GM12878 (cell line): Measurements from ENCODE around the gene BRME1. TPM values are rescaled to one million over a fixed set of nuclear protein-coding genes. Genes with fewer than 3 reads are reported as not detected.

Experiments used
- BCL11A ChIP-seq: IDR thresholded peaks from 2 replicates; pipeline ENCODE4 v1.6.1; 2011; ENCODE audit warnings: low read depth, low read length
- CBFB ChIP-seq: IDR thresholded peaks from 2 replicates; pipeline ENCODE4 v1.6.1; 2016; ENCODE audit warnings: antibody characterized with exemption, low read depth
- CREM ChIP-seq: IDR thresholded peaks from 2 replicates; pipeline ENCODE4 v1.6.1; 2014; ENCODE audit warnings: antibody characterized with exemption, low read depth
- HDAC2 ChIP-seq: fragments of 200-600 bp; sonication (generic); IDR thresholded peaks from 2 replicates; pipeline ENCODE4 v1.6.1; 2017
- IKZF1 ChIP-seq: fragments of 450-650 bp; conservative IDR thresholded peaks from 2 replicates; pipeline ENCODE4 v1.6.1; 2017; ENCODE audit warnings: antibody characterized with exemption, mild to moderate bottlenecking
- IKZF2 ChIP-seq, 2 experiments: fragments of 450-650 bp; IDR thresholded peaks; 2 replicates each; pipeline ENCODE4 v1.6.1; 2017; ENCODE audit warnings: mild to moderate bottlenecking in 2 of 2, moderate library complexity in 2 of 2
- NBN ChIP-seq: fragments of 450-650 bp; IDR thresholded peaks from 2 replicates; pipeline ENCODE4 v1.6.1; 2016
- NFYB ChIP-seq: IDR thresholded peaks from 2 replicates; pipeline ENCODE4 v1.6.1; 2011; ENCODE audit warnings: low read depth, mild to moderate bottlenecking, low read length, improper control_type of control experiment, moderate library complexity; ENCODE audit not compliant: insufficient read depth
- SMAD1 ChIP-seq: fragments of 450-650 bp; IDR thresholded peaks from 2 replicates; pipeline ENCODE4 v1.6.1; 2018; ENCODE audit warnings: mild to moderate bottlenecking, low read depth; ENCODE audit not compliant: partially characterized antibody
- SP1 ChIP-seq: IDR thresholded peaks from one replicate; pipeline ENCODE4 v1.6.1; 2011; ENCODE audit warnings: low read depth, low read length
- TCF3 ChIP-seq: IDR thresholded peaks from 2 replicates; pipeline ENCODE4 v1.6.1; 2012; ENCODE audit warnings: low read depth, mild to moderate bottlenecking, low read length, borderline replicate concordance; ENCODE audit not compliant: insufficient read depth
- WRNIP1 ChIP-seq: IDR thresholded peaks from 2 replicates; pipeline ENCODE4 v1.6.1; 2011; ENCODE audit warnings: low read depth, low read length, improper control_type of control experiment, borderline replicate concordance
- ZNF207 ChIP-seq: fragments of 450-650 bp; IDR thresholded peaks from 2 replicates; pipeline ENCODE4 v1.6.1; 2014; ENCODE audit warnings: antibody characterized with exemption, mild to moderate bottlenecking, borderline replicate concordance
- polyA plus RNA-seq, 11 experiments: library from polyadenylated mRNA; depleted of rRNA in 4 of 11; unstranded in 6 of 11; stranded (reverse) in 5 of 11; fragments of >200 nt; fragmentation: Nextera tagmentation in 4 of 11; fragmentation: Illumina TruSeq in 1 of 11; extraction: Ambion mirVana in 4 of 11; extraction: Trizol in 1 of 11; gene quantifications; 1 replicate in 1 of 11; 2 replicates in 10 of 11; pipeline versions ENCODE4 v1.2.1 to v1.2.3, GENCODE V29; 2011 to 2016; ENCODE audit warnings: inconsistent platforms in 2 of 11, missing spikeins in 2 of 11, low read depth in 1 of 11
- total RNA-seq, 4 experiments: library from RNA; depleted of rRNA in 3 of 4; stranded (reverse); fragments of >200 nt in 3 of 4; fragmentation: Illumina TruSeq in 1 of 4; extraction: Trizol in 1 of 4; gene quantifications; 2 replicates each; pipeline versions ENCODE4 v1.2.1 to v1.2.3, GENCODE V29; 2013 to 2021
- TF ChIP-seq, protein P1 (sequence below): fragments of 150-350 bp; IDR thresholded peaks from 2 replicates; pipeline ENCODE4 v1.6.1; 2016; ENCODE audit warnings: low read depth, low read length
- TF ChIP-seq, protein P2 (sequence below): IDR thresholded peaks from 2 replicates; pipeline ENCODE4 v1.6.1; 2012; ENCODE audit warnings: improper control_type of control experiment, low read depth, low read length; ENCODE audit not compliant: insufficient replicate concordance
- TF ChIP-seq, protein P3 (sequence below): fragments of 450-650 bp; IDR thresholded peaks from 2 replicates; pipeline ENCODE4 v1.6.1; 2017; ENCODE audit warnings: antibody characterized with exemption, mild to moderate bottlenecking, moderate library complexity
- TF ChIP-seq, protein P4 (sequence below): fragments of 450-650 bp; IDR thresholded peaks from 2 replicates; pipeline ENCODE4 v1.6.1; 2014; ENCODE audit warnings: mild to moderate bottlenecking

Gene BRME1
- total and polyA plus RNA-seq, 10 of the 15 experiments (the other 5 are each of a cell fraction or from before 2014, with no cell fraction given), result 0.07 to 2.2 (median 1.1) TPM; not detected in 1

DNA sequence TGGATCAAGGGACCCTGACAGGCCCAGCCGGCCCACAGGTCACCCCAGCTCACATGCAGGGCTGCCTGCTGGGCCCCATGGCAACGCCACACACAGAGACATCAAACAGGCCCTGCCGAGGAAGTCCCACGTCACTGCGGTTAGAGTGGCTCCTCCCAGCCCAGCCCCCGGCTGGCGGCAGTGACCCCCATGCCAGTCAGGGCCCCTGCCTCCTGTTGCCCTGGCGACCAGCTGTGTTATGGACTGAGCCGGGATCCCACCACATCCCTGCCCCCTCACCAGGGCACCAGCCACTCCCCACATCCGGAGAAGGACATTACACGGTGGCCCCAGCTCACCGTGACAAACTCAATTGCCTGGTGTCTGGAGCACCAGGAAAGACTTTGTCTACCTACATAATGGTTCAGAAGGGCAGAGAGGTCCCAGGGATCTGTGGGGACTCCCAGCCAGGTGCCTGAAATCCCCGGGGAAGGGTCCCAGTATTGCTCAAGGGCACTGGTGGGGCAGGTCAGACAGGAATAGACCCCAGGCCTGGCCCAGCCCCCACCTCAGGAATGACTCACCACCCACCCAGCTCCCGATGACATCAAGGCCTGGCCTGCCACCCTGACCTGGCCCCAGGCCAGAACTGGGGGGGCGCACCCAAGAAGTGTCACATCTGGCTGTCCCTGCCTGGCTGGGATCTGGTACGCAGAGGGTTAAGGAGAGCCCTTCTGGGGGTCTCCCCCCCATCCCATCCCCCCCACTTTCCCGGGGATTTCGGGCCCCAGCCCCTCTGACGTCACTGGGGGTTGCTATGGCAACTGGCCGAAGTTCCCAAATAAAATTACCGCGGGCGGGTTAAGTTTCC is 59.1 kb downstream of the BRME1 start (continued):
- TF ChIP-seq, protein P1, sequence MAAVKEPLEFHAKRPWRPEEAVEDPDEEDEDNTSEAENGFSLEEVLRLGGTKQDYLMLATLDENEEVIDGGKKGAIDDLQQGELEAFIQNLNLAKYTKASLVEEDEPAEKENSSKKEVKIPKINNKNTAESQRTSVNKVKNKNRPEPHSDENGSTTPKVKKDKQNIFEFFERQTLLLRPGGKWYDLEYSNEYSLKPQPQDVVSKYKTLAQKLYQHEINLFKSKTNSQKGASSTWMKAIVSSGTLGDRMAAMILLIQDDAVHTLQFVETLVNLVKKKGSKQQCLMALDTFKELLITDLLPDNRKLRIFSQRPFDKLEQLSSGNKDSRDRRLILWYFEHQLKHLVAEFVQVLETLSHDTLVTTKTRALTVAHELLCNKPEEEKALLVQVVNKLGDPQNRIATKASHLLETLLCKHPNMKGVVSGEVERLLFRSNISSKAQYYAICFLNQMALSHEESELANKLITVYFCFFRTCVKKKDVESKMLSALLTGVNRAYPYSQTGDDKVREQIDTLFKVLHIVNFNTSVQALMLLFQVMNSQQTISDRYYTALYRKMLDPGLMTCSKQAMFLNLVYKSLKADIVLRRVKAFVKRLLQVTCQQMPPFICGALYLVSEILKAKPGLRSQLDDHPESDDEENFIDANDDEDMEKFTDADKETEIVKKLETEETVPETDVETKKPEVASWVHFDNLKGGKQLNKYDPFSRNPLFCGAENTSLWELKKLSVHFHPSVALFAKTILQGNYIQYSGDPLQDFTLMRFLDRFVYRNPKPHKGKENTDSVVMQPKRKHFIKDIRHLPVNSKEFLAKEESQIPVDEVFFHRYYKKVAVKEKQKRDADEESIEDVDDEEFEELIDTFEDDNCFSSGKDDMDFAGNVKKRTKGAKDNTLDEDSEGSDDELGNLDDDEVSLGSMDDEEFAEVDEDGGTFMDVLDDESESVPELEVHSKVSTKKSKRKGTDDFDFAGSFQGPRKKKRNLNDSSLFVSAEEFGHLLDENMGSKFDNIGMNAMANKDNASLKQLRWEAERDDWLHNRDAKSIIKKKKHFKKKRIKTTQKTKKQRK, result no peak
- peak; percentile 87 for TF ChIP-seq CBFB
- peak; percentile 90 for TF ChIP-seq SP1
- TF ChIP-seq NFYB, result peak; percentile 37; the same call in 1 of the 2 replicates
- TF ChIP-seq, protein P2, sequence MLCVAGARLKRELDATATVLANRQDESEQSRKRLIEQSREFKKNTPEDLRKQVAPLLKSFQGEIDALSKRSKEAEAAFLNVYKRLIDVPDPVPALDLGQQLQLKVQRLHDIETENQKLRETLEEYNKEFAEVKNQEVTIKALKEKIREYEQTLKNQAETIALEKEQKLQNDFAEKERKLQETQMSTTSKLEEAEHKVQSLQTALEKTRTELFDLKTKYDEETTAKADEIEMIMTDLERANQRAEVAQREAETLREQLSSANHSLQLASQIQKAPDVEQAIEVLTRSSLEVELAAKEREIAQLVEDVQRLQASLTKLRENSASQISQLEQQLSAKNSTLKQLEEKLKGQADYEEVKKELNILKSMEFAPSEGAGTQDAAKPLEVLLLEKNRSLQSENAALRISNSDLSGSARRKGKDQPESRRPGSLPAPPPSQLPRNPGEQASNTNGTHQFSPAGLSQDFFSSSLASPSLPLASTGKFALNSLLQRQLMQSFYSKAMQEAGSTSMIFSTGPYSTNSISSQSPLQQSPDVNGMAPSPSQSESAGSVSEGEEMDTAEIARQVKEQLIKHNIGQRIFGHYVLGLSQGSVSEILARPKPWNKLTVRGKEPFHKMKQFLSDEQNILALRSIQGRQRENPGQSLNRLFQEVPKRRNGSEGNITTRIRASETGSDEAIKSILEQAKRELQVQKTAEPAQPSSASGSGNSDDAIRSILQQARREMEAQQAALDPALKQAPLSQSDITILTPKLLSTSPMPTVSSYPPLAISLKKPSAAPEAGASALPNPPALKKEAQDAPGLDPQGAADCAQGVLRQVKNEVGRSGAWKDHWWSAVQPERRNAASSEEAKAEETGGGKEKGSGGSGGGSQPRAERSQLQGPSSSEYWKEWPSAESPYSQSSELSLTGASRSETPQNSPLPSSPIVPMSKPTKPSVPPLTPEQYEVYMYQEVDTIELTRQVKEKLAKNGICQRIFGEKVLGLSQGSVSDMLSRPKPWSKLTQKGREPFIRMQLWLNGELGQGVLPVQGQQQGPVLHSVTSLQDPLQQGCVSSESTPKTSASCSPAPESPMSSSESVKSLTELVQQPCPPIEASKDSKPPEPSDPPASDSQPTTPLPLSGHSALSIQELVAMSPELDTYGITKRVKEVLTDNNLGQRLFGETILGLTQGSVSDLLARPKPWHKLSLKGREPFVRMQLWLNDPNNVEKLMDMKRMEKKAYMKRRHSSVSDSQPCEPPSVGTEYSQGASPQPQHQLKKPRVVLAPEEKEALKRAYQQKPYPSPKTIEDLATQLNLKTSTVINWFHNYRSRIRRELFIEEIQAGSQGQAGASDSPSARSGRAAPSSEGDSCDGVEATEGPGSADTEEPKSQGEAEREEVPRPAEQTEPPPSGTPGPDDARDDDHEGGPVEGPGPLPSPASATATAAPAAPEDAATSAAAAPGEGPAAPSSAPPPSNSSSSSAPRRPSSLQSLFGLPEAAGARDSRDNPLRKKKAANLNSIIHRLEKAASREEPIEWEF, result no peak
- TF ChIP-seq BCL11A, result peak; percentile 40
- TF ChIP-seq, protein P3, sequence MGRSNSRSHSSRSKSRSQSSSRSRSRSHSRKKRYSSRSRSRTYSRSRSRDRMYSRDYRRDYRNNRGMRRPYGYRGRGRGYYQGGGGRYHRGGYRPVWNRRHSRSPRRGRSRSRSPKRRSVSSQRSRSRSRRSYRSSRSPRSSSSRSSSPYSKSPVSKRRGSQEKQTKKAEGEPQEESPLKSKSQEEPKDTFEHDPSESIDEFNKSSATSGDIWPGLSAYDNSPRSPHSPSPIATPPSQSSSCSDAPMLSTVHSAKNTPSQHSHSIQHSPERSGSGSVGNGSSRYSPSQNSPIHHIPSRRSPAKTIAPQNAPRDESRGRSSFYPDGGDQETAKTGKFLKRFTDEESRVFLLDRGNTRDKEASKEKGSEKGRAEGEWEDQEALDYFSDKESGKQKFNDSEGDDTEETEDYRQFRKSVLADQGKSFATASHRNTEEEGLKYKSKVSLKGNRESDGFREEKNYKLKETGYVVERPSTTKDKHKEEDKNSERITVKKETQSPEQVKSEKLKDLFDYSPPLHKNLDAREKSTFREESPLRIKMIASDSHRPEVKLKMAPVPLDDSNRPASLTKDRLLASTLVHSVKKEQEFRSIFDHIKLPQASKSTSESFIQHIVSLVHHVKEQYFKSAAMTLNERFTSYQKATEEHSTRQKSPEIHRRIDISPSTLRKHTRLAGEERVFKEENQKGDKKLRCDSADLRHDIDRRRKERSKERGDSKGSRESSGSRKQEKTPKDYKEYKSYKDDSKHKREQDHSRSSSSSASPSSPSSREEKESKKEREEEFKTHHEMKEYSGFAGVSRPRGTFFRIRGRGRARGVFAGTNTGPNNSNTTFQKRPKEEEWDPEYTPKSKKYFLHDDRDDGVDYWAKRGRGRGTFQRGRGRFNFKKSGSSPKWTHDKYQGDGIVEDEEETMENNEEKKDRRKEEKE, result no peak
- no peak for TF ChIP-seq HDAC2
- peak; percentile 95 for TF ChIP-seq IKZF1
- TF ChIP-seq WRNIP1, result no peak
- TF ChIP-seq IKZF2 (IDR thresholded peaks at IDR 0.05), result peak; percentile 84 to 86
- TF ChIP-seq NBN, result peak; percentile 92
- TF ChIP-seq CREM, result peak; percentile 91
- TF ChIP-seq TCF3, result peak; percentile 72; the same call in 1 of the 2 replicates
- TF ChIP-seq SMAD1, result peak; percentile 95
- peak; percentile 81 for TF ChIP-seq ZNF207
- TF ChIP-seq, protein P4, sequence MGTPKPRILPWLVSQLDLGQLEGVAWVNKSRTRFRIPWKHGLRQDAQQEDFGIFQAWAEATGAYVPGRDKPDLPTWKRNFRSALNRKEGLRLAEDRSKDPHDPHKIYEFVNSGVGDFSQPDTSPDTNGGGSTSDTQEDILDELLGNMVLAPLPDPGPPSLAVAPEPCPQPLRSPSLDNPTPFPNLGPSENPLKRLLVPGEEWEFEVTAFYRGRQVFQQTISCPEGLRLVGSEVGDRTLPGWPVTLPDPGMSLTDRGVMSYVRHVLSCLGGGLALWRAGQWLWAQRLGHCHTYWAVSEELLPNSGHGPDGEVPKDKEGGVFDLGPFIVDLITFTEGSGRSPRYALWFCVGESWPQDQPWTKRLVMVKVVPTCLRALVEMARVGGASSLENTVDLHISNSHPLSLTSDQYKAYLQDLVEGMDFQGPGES, result peak; percentile 22; the same call in 1 of the 2 replicates
